GM18909 (cell line): ENCODE results near the gene RNF10.
"Not testable (repeated sequence)": the region's sequence is repeated elsewhere in the genome, so short reads cannot be mapped to it uniquely, and the experiment has no call there.

Experiments used
- ATAC-seq: cut with Tn5 transposase; IDR thresholded peaks from one replicate; pipeline ENCODE4 v1.9.1; 2021; ENCODE audit warnings: mild to moderate bottlenecking; ENCODE audit not compliant: unreplicated experiment, poor library complexity

The RNF10 gene

GRCh38 chr12:120534203-120534702 lies at the start of gene RNF10:
Gene RNF10, plus strand, starts transcription at chr12:120534356. Its CDS starts 456 bp downstream, at chr12:120534812.
- ATAC-seq, result peak; percentile 70

GRCh38 chr12:120485961-120486881 lies 47.9 kb upstream of the RNF10 start:
- no peak for ATAC-seq

- ATAC-seq, result not testable (repeated sequence)
Measured at GRCh38 chr12:120487552-120487951, 46.6 kb upstream of the RNF10 start.

GRCh38 chr12:120488057-120488640 lies 46.0 kb upstream of the RNF10 start:
- ATAC-seq, result no peak

GRCh38 chr12:120489018-120489417 lies 45.1 kb upstream of the RNF10 start:
- no peak for ATAC-seq

- no peak for ATAC-seq
Measured at GRCh38 chr12:120490325-120490724, 43.8 kb upstream of the RNF10 start.

GRCh38 chr12:120490833-120491512 lies 43.2 kb upstream of the RNF10 start:
- no peak for ATAC-seq

GRCh38 chr12:120495186-120495730 lies 38.9 kb upstream of the RNF10 start:
- ATAC-seq, result peak; percentile 11

GRCh38 chr12:120495731-120496412 lies 38.3 kb upstream of the RNF10 start, which contains the start of gene DYNLL1:
Gene DYNLL1, plus strand, starts transcription at chr12:120496113. Its CDS starts 309 bp downstream, at chr12:120496422.
- ATAC-seq, result peak; percentile 93

GRCh38 chr12:120496413-120497340 lies 37.5 kb upstream of the RNF10 start:
- peak; percentile 17 for ATAC-seq

- no peak for ATAC-seq
Measured at GRCh38 chr12:120497524-120498150, 36.5 kb upstream of the RNF10 start.

- ATAC-seq, result no peak
Measured at GRCh38 chr12:120498870-120499515, 35.2 kb upstream of the RNF10 start.

GRCh38 chr12:120500581-120500980 lies 33.6 kb upstream of the RNF10 start:
- no peak for ATAC-seq

- no peak for ATAC-seq
Measured at GRCh38 chr12:120504587-120504986, 29.6 kb upstream of the RNF10 start.

- ATAC-seq, result no peak
Measured at GRCh38 chr12:120508537-120508936, 25.6 kb upstream of the RNF10 start.

- ATAC-seq, result no peak
Measured at GRCh38 chr12:120514002-120514401, 20.2 kb upstream of the RNF10 start.

- no peak for ATAC-seq
Measured at GRCh38 chr12:120515496-120515895, 18.7 kb upstream of the RNF10 start.

- not testable (repeated sequence) for ATAC-seq
Measured at GRCh38 chr12:120519324-120519723, 14.8 kb upstream of the RNF10 start.
